Measurements from ENCODE around the gene PRR20D.
"Not testable (repeated sequence)": the region's sequence is repeated elsewhere in the genome, so short reads cannot be mapped to it uniquely, and the experiment has no call there.

DNA sequence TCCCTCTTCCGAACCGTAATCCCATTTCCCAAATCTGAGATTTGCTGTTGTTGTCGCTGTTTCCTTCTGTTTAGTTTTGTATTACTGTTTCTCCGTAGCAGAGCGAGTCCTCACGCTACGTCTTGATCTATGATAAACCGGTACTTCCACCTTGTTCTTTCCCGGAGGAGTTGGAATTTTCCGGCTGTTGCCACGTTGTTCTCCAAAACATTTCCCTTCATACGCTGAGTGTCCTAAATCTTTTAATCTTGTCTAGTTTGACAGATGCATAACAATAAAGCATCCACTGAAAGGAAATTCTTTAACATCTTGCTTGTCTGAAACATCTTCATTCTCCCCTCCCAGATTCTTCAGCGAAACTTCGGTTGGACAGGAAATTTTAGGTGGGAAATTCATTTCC lies 12.3 kb upstream of the PRR20D start:
- TF ChIP-seq, protein P1, sequence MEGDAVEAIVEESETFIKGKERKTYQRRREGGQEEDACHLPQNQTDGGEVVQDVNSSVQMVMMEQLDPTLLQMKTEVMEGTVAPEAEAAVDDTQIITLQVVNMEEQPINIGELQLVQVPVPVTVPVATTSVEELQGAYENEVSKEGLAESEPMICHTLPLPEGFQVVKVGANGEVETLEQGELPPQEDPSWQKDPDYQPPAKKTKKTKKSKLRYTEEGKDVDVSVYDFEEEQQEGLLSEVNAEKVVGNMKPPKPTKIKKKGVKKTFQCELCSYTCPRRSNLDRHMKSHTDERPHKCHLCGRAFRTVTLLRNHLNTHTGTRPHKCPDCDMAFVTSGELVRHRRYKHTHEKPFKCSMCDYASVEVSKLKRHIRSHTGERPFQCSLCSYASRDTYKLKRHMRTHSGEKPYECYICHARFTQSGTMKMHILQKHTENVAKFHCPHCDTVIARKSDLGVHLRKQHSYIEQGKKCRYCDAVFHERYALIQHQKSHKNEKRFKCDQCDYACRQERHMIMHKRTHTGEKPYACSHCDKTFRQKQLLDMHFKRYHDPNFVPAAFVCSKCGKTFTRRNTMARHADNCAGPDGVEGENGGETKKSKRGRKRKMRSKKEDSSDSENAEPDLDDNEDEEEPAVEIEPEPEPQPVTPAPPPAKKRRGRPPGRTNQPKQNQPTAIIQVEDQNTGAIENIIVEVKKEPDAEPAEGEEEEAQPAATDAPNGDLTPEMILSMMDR (IDR thresholded peaks at IDR 0.05) = not testable (repeated sequence)
- TF ChIP-seq, protein P2, sequence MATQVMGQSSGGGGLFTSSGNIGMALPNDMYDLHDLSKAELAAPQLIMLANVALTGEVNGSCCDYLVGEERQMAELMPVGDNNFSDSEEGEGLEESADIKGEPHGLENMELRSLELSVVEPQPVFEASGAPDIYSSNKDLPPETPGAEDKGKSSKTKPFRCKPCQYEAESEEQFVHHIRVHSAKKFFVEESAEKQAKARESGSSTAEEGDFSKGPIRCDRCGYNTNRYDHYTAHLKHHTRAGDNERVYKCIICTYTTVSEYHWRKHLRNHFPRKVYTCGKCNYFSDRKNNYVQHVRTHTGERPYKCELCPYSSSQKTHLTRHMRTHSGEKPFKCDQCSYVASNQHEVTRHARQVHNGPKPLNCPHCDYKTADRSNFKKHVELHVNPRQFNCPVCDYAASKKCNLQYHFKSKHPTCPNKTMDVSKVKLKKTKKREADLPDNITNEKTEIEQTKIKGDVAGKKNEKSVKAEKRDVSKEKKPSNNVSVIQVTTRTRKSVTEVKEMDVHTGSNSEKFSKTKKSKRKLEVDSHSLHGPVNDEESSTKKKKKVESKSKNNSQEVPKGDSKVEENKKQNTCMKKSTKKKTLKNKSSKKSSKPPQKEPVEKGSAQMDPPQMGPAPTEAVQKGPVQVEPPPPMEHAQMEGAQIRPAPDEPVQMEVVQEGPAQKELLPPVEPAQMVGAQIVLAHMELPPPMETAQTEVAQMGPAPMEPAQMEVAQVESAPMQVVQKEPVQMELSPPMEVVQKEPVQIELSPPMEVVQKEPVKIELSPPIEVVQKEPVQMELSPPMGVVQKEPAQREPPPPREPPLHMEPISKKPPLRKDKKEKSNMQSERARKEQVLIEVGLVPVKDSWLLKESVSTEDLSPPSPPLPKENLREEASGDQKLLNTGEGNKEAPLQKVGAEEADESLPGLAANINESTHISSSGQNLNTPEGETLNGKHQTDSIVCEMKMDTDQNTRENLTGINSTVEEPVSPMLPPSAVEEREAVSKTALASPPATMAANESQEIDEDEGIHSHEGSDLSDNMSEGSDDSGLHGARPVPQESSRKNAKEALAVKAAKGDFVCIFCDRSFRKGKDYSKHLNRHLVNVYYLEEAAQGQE (IDR thresholded peaks at IDR 0.05; ENCODE audit: insufficient read depth in 1 of 2, low read depth in 2 of 2, low read length in 1 of 2) = not testable (repeated sequence)

All from Panc1 (cell line).